ENCODE results near the gene DTX1. TPM values are rescaled to one million over a fixed set of nuclear protein-coding genes. Genes with fewer than 3 reads are reported as not detected.

Gene DTX1
- total and polyA plus RNA-seq, 2 of the 8 experiments (the other 6 are each of a cell fraction or from before 2014, with no cell fraction given), result 4.7 to 6.9 TPM

GRCh38 chr12:113113397-113113796 is 56.9 kb downstream of the DTX1 start:
- DNase-seq (ENCODE audit: low read depth in 1 of 2, low spot score in 2 of 2), result no peak
- H3K56ac ChIP-seq (replicated peaks; ENCODE audit: insufficient read length, low read depth, low read length), result no peak overlapping the region
- no peak overlapping the region for H2BK120ac ChIP-seq (replicated peaks; ENCODE audit: low read depth, low read length)
- H2BK15ac ChIP-seq (ENCODE audit: low read length), result no peak overlapping the region
- no peak overlapping the region for H2AK5ac ChIP-seq (ENCODE audit: low read depth, low read length)
- FAIRE-seq, result no peak
- CTCF ChIA-PET (ENCODE audit: partially characterized antibody), result interaction anchor here (1.2 to 1.3 kb wide), 2 partner anchors 9 to 22 kb away, joined by 3 to 5 read pairs; partner anchors contain the start of gene RASAL1
- no peaks in the 10 kb centered on the region for H3K79me2 ChIP-seq (ENCODE audit: control insufficient read depth in 1 of 2, insufficient read depth in 2 of 2, low read length in 2 of 2)
- H3K4me3 ChIP-seq (ENCODE audit: extremely low read depth in 1 of 4, insufficient read depth in 2 of 4, low read depth in 3 of 4, low read length in 4 of 4), result no peak overlapping the region
- no peaks in the 10 kb centered on the region for H3K36me3 ChIP-seq (ENCODE audit: control insufficient read depth in 2 of 4, insufficient read depth in 4 of 4, low read length in 3 of 4)
- 94% methylated on average over 2 of the region's 2 CpGs; no CpG with 5 or more reads in 1 of the 2 experiments for WGBS, 2 experiments (ENCODE audit: extremely low coverage in 1 of 2, insufficient coverage in 1 of 2, insufficient read length in 1 of 2, insufficient replicate concordance in 2 of 2, low coverage in 1 of 2, low lambda C conversion rate in 2 of 2, missing lambda C conversion rate in 1 of 2)
- no peak overlapping the region for H2AFZ ChIP-seq (ENCODE audit: low read length)
- no peak overlapping the region for H3K23ac ChIP-seq (ENCODE audit: insufficient read length)
- no peaks in the 10 kb centered on the region for H3K9me3 ChIP-seq (ENCODE audit: insufficient read depth in 2 of 2, low read depth in 1 of 2, low read length in 1 of 2)
- H4K20me1 ChIP-seq (replicated peaks in 1 of 2; ENCODE audit: control insufficient read depth in 1 of 2, insufficient read depth in 2 of 2, low read length in 2 of 2), result no peaks in the 10 kb centered on the region
- no peak overlapping the region for H4K8ac ChIP-seq (ENCODE audit: extremely low read depth, insufficient read depth, low read length)
- H3K23me2 ChIP-seq (ENCODE audit: low read depth, low read length), result no peaks in the 10 kb centered on the region
- H2BK5ac ChIP-seq (ENCODE audit: low read depth, low read length), result no peak overlapping the region
- no peak overlapping the region for H2BK12ac ChIP-seq (ENCODE audit: low read depth, low read length)
- no peaks in the 10 kb centered on the region; the same call in 1 of the 2 replicates for H3K79me1 ChIP-seq (ENCODE audit: low read depth, low read length)
- no peak overlapping the region for H3K18ac ChIP-seq (ENCODE audit: extremely low read depth, low read length)
- H3K27ac ChIP-seq (ENCODE audit: low read depth, low read length), result no peak overlapping the region
- no peak overlapping the region for H3K4me2 ChIP-seq (ENCODE audit: insufficient read depth in 1 of 2, low read depth in 2 of 2, low read length in 2 of 2)
- no peak overlapping the region for H3K14ac ChIP-seq (ENCODE audit: insufficient read length)
- H3K9ac ChIP-seq (replicated peaks in 1 of 4; ENCODE audit: extremely low read depth in 1 of 4, low read depth in 3 of 4, low read length in 3 of 4), result no peak overlapping the region
- H4K5ac ChIP-seq (ENCODE audit: insufficient read length, low read depth, low read length), result no peak overlapping the region
- H4K91ac ChIP-seq (replicated peaks; ENCODE audit: insufficient read length, low read length), result no peak overlapping the region
- H3K4ac ChIP-seq (replicated peaks; ENCODE audit: insufficient read length, low read depth, low read length), result no peak overlapping the region
- POLR2A ChIA-PET (ENCODE audit: partially characterized antibody), result no interaction called here
- no peak overlapping the region for H2BK20ac ChIP-seq (ENCODE audit: low read length)
- H3K27me3 ChIP-seq (replicated peaks in 1 of 4; ENCODE audit: control insufficient read depth in 3 of 4, extremely low read depth in 1 of 4, insufficient read depth in 3 of 4, low read length in 3 of 4), result no peaks in the 10 kb centered on the region
- H3K4me1 ChIP-seq (replicated peaks in 1 of 4; ENCODE audit: control insufficient read depth in 3 of 4, insufficient read depth in 4 of 4, low read length in 3 of 4), result no peaks in the 10 kb centered on the region
- TF ChIP-seq POLR2A (IDR thresholded peaks at IDR 0.05; ENCODE audit: control extremely low read depth in 1 of 2, low read depth in 2 of 2, low read length in 2 of 2) (no peak), SAP30 (IDR thresholded peaks at IDR 0.05; ENCODE audit: insufficient read depth, insufficient replicate concordance, low read length) (no peak), FOSL1 (IDR thresholded peaks at IDR 0.05; ENCODE audit: insufficient read depth, low read depth, low read length) (no peak), JUN (IDR thresholded peaks at IDR 0.05; ENCODE audit: low read depth, low read length) (no peak), ATF2 (IDR thresholded peaks at IDR 0.05; ENCODE audit: low read length) (no peak), CTBP2 (IDR thresholded peaks at IDR 0.05; ENCODE audit: borderline replicate concordance, insufficient read depth, insufficient read length, low read length) (no peak), HDAC2 (IDR thresholded peaks at IDR 0.05; ENCODE audit: borderline replicate concordance in 1 of 2, low read depth in 2 of 2, low read length in 2 of 2) (no peak), SRF (IDR thresholded peaks at IDR 0.05; ENCODE audit: low read depth, low read length) (no peak), RFX5 (IDR thresholded peaks at IDR 0.05; ENCODE audit: borderline replicate concordance, low read depth, low read length) (no peak), TCF12 (IDR thresholded peaks at IDR 0.05; ENCODE audit: low read depth, low read length) (no peak), USF2 (IDR thresholded peaks at IDR 0.05; ENCODE audit: low read length) (no peak)
